Activated CD8-positive, alpha-beta memory T cell treated with anti-CD3 and anti-CD28 coated beads, Interleukin-2, amount 50 U/mL, for 1 hour (primary cell): ENCODE measurements around the gene LIN7C.
A peak's percentile ranks its signal among the peaks of the same experiment; 100 is the strongest.
"Not testable (repeated sequence)": the region's sequence is repeated elsewhere in the genome, so short reads cannot be mapped to it uniquely, and the experiment has no call there.

Experiments used
- DNase-seq: peaks from one replicate; pipeline ENCODE4 v3.0.0-alpha.2; 2020; ENCODE audit errors: extremely low read depth

Gene LIN7C

GRCh38 chr11:27506200-27507182 is at the start of gene LIN7C:
Gene LIN7C, minus strand, starts transcription at chr11:27506769. Its CDS starts 17 bp downstream, at chr11:27506752.
- DNase-seq: peak; percentile 96

DNA sequence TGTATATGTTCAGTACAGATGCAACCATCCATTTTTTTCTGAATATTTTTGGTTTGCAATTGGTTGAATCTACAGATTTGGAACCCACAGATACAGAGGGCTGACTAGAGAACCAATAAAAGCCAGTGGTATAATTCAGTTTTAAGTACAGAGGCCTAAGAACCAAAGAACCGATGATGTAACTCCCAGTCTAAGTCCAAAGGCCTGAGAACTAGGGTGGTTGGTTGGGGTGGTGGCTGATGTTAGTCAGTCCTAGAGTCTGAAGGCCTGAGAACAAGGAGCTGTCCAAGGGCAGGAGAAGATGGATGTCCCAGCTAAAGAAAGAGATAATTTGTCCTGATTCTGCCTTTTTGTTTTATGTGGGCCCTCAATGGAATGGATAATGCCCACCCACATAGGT is 48.7 kb upstream of the LIN7C start:
- DNase-seq: no peak

DNA sequence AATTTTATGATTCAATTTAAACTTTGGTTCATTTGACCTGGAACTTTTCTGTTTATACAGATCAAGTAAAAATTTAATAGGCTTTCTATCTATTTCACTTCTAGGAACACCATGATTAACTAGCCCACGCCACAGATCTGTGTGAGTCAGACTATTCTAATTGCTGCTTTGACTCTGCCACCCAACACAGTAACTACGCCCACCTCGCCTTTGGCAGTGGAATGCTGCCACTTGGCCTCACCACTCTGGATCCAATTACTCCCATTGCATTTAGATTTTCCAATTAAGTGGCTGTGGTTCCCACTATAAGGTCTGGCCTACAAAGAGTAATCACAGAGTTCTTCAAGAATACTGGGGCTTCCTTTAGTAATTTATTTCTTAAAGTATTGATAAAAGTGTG is 46.6 kb upstream of the LIN7C start:
- DNase-seq: no peak

DNA sequence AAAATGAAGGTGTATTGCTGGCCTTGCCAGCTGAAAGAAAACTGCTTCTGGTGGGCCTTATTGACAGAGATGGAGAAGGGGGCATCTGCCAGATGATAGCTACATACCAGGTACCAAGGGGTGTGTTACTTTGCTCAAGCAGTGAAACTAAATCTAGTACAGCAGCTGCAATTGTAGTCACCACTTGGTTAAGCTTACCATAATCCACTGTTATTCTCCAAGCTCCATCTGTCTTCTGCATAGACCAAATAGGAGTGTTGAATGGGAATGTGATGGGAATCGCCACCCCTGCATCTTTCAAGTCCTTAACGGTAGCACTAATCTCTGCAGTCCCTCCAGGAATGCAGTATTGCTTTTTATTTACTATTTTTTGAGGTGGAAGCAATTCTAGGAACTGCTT is 45.8 kb upstream of the LIN7C start:
- DNase-seq: no peak

- DNase-seq: no peak
Measured at GRCh38 chr11:27551127-27551526, 44.6 kb upstream of the LIN7C start.

GRCh38 chr11:27545946-27546345 is 39.4 kb upstream of the LIN7C start:
- no peak for DNase-seq

GRCh38 chr11:27545035-27545434 is 38.5 kb upstream of the LIN7C start:
- no peak for DNase-seq

DNA sequence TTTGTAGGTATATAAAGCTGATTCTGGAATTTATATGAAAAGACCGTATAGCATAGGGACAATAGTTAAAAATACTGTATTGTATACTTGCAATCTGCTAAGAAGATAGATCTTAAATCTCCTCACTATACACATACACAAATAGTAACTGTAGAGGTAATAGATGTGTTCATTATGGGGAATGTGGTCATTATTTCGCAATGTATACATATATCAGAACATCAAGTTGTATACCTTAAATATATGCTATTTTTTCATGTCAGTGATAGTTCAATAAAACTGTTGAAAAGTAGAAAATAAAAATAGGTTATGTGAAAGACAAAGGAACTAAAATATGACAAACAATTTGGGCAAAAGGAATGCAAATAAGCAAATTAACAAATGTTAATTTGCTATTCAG is 35.2 kb upstream of the LIN7C start:
- no peak for DNase-seq

- DNase-seq: no peak
Measured at GRCh38 chr11:27540051-27540450, 33.5 kb upstream of the LIN7C start.

DNA sequence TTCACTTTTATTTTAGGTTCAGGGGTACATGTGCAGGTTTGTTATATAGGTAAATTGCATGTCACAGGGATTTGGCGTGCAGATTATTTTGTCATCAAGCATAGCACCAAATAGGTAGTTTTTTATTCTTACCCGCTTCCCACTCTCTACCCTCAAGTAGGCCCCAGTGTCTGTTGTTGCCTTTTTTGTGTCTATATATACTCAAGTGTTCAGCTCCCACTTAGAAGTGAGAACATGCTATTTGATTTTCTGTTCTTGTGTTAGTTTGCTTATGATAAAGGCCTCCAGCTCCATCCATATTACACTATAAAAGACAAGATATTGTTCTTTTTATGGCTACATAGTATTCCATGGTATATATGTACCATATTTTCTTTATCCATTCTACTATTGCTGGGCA is 28.5 kb upstream of the LIN7C start:
- DNase-seq: no peak

GRCh38 chr11:27532652-27533325 is 26.2 kb upstream of the LIN7C start:
- DNase-seq: no peak

GRCh38 chr11:27528712-27529111 is 22.1 kb upstream of the LIN7C start:
- no peak for DNase-seq

DNA sequence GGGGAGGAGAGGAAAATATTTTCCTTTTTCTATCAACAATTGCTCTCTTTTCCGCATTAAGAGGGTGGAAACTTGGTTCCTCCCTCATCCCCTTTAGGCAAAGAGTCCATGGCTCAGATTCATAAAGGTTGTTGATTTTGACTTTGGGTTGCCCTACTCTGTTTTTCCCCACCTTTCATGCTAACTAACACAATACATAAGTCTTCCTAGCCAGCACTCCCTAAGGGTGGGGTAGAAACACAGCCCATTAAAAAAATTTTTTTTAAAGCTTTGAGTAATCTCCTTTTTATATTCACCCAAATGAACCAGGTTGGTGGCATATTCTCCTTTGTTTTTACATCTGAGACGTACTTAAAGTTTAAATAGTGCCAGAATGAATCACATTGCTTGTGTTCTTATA is 20.0 kb upstream of the LIN7C start:
- no peak for DNase-seq

DNA sequence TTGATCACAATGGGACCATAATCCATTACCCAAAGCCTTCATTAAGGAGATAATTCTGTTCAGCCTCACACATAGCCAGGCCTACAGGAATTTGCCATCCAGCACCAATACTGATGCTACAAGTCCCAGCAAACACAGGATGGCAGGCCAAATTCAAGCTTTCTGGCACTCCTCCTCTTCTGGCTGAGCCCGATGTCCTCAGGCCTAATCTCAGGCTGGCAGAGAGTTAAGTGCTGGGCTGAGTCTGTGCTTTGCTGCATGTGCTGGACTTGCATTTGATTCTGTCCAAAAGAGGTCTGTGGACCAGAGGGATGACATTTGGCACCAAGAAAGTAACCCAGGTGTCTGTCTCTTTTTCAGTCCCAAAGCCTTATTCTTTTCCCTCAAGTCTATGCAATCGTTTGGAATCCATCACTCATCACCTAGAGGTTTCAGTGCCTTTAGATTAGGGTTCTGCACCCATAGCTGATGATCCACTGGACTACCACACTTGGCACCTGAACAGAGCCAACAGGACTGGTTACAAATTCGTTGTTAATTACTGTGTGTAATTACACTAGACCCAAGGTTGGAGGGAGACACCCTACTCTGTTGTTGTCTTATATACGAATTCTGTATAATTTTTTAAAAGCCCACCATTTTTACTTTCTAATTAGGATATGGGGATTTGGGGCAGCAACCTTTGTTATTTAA is 19.4 kb upstream of the LIN7C start:
- DNase-seq: no peak

- DNase-seq: no peak
Measured at GRCh38 chr11:27524155-27524554, 17.6 kb upstream of the LIN7C start.

DNA sequence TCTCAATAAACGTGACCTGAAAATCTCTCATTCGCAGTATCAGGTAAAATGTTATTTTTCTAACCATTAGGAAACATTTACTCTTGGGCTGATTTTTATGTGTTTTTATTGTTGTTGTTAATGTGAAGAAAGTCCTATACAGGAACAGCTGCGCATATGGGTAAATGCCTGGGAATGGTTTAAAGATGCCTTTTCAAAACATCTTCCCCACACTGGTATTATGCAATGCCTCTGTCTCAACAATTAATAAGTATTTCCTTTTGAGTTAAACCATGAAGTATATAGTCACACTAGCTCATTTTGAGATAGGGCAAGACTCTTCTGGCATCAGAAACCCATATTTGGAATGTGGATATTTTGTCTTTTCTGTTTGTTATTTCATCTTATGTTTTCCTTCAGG is 13.7 kb upstream of the LIN7C start:
- DNase-seq: no peak

DNA sequence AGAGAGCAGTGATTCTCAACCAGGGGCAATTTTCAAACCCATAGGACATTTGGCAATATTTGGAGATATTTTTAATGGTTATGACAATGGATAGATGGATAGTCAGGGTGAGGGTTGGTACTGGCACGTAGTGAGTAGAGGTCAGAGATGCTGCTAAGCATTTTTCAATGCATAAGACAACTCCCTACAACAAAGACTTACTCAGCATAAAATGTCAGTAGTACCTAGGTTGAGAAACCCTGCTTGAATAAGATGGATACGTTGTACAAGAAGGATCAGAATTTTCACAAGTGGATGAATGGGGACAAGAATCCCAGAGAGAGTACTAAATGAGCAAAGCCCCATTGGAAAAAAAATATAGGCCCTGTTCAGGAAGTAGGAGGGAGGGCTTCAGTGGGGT is 11.9 kb upstream of the LIN7C start:
- DNase-seq: no peak

DNA sequence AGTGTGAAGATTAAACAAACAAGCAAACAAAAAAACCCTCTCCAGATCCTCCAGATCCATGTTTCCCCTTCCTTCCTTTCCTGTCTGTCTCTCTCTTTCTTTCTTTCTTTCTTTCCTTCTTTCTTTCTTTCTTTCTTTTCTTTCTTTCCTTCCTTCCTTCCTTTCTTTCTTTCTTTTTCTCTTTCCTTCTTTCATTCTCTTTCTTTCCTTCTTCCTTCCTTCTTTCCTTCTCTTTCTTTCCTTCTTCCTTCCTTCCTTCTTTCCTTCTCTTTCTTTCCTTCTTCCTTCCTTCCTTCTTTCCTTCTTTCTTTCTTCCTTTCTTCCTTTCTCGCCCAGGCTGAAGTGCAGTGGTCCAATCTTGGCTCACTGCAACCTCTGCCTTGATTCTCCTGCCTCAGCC is 10.9 kb upstream of the LIN7C start:
- DNase-seq: not testable (repeated sequence)

GRCh38 chr11:27514558-27514957 is 8.0 kb upstream of the LIN7C start:
- no peak for DNase-seq

DNA sequence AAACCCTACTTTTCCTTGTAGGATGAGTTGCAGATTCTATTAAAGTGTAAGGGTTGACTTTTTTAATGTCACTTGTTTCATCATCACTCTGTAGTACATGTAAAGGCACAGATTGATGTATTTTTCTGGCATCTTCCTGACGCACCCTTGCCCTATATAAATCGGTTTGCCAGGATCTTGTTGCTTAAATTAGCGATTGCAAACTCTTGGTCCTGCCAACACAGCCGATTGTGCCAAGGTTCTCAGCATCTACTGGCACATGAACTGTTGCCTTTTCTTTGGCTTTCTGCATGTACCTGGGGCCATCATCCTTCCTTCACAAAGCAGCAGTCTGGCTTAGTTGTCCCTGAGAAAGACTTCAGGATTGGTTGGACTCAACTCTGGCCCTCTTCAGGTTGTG is 7.5 kb upstream of the LIN7C start:
- DNase-seq: no peak

GRCh38 chr11:27513389-27513788 is 6.8 kb upstream of the LIN7C start:
- DNase-seq: no peak

DNA sequence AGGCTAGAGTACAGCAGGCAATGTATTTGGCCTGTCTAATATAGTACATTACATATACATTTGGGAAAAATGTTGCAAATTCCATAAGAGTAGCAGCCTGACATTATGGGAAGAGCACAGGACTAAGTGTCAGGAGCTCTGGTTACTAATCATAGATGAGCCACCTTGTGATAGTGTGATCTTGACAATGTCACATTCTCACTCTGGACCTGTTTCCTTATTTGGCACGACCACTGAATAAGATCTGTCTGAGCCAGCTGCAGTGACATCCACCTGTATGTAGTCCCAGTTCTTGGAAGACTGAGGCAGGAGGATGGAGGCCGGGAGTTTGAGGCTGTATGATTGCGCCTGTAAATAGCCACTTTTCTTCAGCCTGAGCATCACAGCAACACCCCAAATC is 5.7 kb upstream of the LIN7C start:
- no peak for DNase-seq

- no peak for DNase-seq
Measured at GRCh38 chr11:27509908-27510307, 3.3 kb upstream of the LIN7C start.
